Measurements from ENCODE around the gene GLG1.
A peak's percentile ranks its signal among the peaks of the same experiment; 100 is the strongest.
"Not testable (repeated sequence)": the region's sequence is repeated elsewhere in the genome, so short reads cannot be mapped to it uniquely, and the experiment has no call there.

Gene GLG1

GRCh38 chr16:74446866-74447265, 160.0 kb downstream of the GLG1 start:
- FAIRE-seq: no peak
- DNase-seq (ENCODE audit: insufficient read length, low spot score): no peak
- no peak for TF ChIP-seq CTCF (IDR thresholded peaks at IDR 0.05; ENCODE audit: insufficient read depth, missing control alignments)

GRCh38 chr16:74443624-74444346, 163.1 kb downstream of the GLG1 start:
- DNase-seq (ENCODE audit: insufficient read length, low spot score); FAIRE-seq: not testable (repeated sequence)

- no peak for TF ChIP-seq CTCF (IDR thresholded peaks at IDR 0.05; ENCODE audit: insufficient read depth, missing control alignments)
- no peak for FAIRE-seq
- no peak for DNase-seq (ENCODE audit: insufficient read length, low spot score)
These were observed 167.2 kb downstream of the GLG1 start for GRCh38 chr16:74439685-74440084.

- no peak for FAIRE-seq
- TF ChIP-seq CTCF (IDR thresholded peaks at IDR 0.05; ENCODE audit: insufficient read depth, missing control alignments): no peak
- DNase-seq (ENCODE audit: insufficient read length, low spot score): no peak
These were observed 168.4 kb downstream of the GLG1 start for GRCh38 chr16:74438492-74438979.

- FAIRE-seq: no peak
- DNase-seq (ENCODE audit: insufficient read length, low spot score): no peak
- TF ChIP-seq CTCF (IDR thresholded peaks at IDR 0.05; ENCODE audit: insufficient read depth, missing control alignments): no peak
These were observed 175.4 kb downstream of the GLG1 start for GRCh38 chr16:74431516-74431915.

- not testable (repeated sequence) for DNase-seq (ENCODE audit: insufficient read length, low spot score); FAIRE-seq
- TF ChIP-seq CTCF (IDR thresholded peaks at IDR 0.05; ENCODE audit: insufficient read depth, missing control alignments): peak; percentile 67
These were observed 176.7 kb downstream of the GLG1 start for GRCh38 chr16:74430036-74430712.

GRCh38 chr16:74428493-74428892, 178.4 kb downstream of the GLG1 start:
- FAIRE-seq; DNase-seq (ENCODE audit: insufficient read length, low spot score): not testable (repeated sequence)

GRCh38 chr16:74425751-74426150, 181.2 kb downstream of the GLG1 start:
- not testable (repeated sequence) for DNase-seq (ENCODE audit: insufficient read length, low spot score); FAIRE-seq

- not testable (repeated sequence) for FAIRE-seq; DNase-seq (ENCODE audit: insufficient read length, low spot score)
These were observed 183.2 kb downstream of the GLG1 start for GRCh38 chr16:74423721-74424120.

- FAIRE-seq: not testable (repeated sequence)
These were observed 184.8 kb downstream of the GLG1 start for GRCh38 chr16:74422086-74422485.

GRCh38 chr16:74421482-74421785, 185.5 kb downstream of the GLG1 start:
- not testable (repeated sequence) for FAIRE-seq; DNase-seq (ENCODE audit: insufficient read length, low spot score)

More at GRCh38 chr16:74422086-74422485, 184.8 kb downstream of the GLG1 start:
- not testable (repeated sequence) for DNase-seq (ENCODE audit: insufficient read length, low spot score)

GRCh38 chr16:74420612-74421481, 186.1 kb downstream of the GLG1 start, which contains the start of gene CLEC18B:
TSS of gene CLEC18B (minus strand) at chr16:74421478. CDS start at chr16:74421270, 208 bp downstream.
- not testable (repeated sequence) for DNase-seq (ENCODE audit: insufficient read length, low spot score); FAIRE-seq

All from D721Med (cell line).